HEK293 (cell line): ENCODE data around the gene FBXO3.
"Not testable (repeated sequence)": the region's sequence is repeated elsewhere in the genome, so short reads cannot be mapped to it uniquely, and the experiment has no call there.

Experiments
- CTCF ChIA-PET: fragments of 350-600 bp; formaldehyde crosslinking; extraction: SDS; loops from one replicate; lab custom pipeline; 2021; ENCODE audit warnings: antibody characterized with exemption; lab: Yijun Ruan, JAX
- POLR2A ChIA-PET: fragments of 300-600 bp; formaldehyde crosslinking; extraction: SDS; loops from one replicate; lab custom pipeline; 2020; ENCODE audit warnings: antibody characterized with exemption, inconsistent platforms; lab: Yijun Ruan, JAX
- H3K27ac ChIP-seq: fragments of 200-500 bp; sonication (Bioruptor generic); 2 replicates; pipeline ENCODE4 v1.5.1; 2014; ENCODE audit warnings: low read depth, low read length, control low read depth, inconsistent platforms; ENCODE audit errors: extremely low read depth
- H3K36me3 ChIP-seq, 2 experiments: fragments of 200-500 bp in 1 of 2; sonication (Bioruptor generic) in 1 of 2; 1 replicate in 1 of 2; 2 replicates in 1 of 2; pipeline ENCODE4 v1.5.1; 2014 to 2017; ENCODE audit warnings: inconsistent platforms in 2 of 2, low read length in 2 of 2; ENCODE audit not compliant: control insufficient read depth in 2 of 2, insufficient read depth in 1 of 2
- H3K4me1 ChIP-seq: fragments of 200-500 bp; sonication (Bioruptor generic); 2 replicates; pipeline ENCODE4 v1.5.1; 2014; ENCODE audit warnings: mild to moderate bottlenecking, low read length, inconsistent platforms; ENCODE audit not compliant: control insufficient read depth, insufficient read depth
- H3K4me3 ChIP-seq: 2 replicates; pipeline ENCODE4 v1.5.1; 2011; ENCODE audit warnings: low read depth, mild to moderate bottlenecking, control low read depth, low read length, moderate library complexity
- H3K9me3 ChIP-seq: fragments of 200-500 bp; sonication (Bioruptor generic); 2 replicates; pipeline ENCODE4 v1.5.1; 2014; ENCODE audit warnings: low read depth, low read length, inconsistent platforms; ENCODE audit not compliant: control insufficient read depth, insufficient read depth
- GLI2 ChIP-seq: fragments of 450-650 bp; formaldehyde crosslinking; IDR thresholded peaks from 2 replicates; pipeline ENCODE4; 2017; ENCODE audit warnings: missing biosample characterization, missing genetic modification characterization, low read depth, borderline replicate concordance
- MZF1 ChIP-seq: fragments of 450-650 bp; formaldehyde crosslinking; IDR thresholded peaks from 2 replicates; pipeline ENCODE4 v1.5.1; 2017; ENCODE audit warnings: missing biosample characterization, missing genetic modification characterization, borderline replicate concordance
- PRDM1 ChIP-seq: fragments of 450-650 bp; formaldehyde crosslinking; IDR thresholded peaks from 2 replicates; pipeline ENCODE4; 2016; ENCODE audit warnings: missing biosample characterization, missing genetic modification characterization
- ZFHX2 ChIP-seq: fragments of 450-650 bp; formaldehyde crosslinking; conservative IDR thresholded peaks from 2 replicates; pipeline ENCODE4 v1.5.1; 2016; ENCODE audit warnings: missing biosample characterization, missing genetic modification characterization
- ZNF133 ChIP-seq: fragments of 450-650 bp; formaldehyde crosslinking; IDR thresholded peaks from 2 replicates; pipeline ENCODE4 v1.5.1; 2016; ENCODE audit warnings: missing biosample characterization, missing genetic modification characterization
- ZNF223 ChIP-seq: fragments of 450-650 bp; formaldehyde crosslinking; IDR thresholded peaks from 2 replicates; pipeline ENCODE4 v1.5.1; 2016; ENCODE audit warnings: missing biosample characterization, missing genetic modification characterization
- ZNF449 ChIP-seq: fragments of 450-650 bp; formaldehyde crosslinking; IDR thresholded peaks from 2 replicates; pipeline ENCODE4 v1.5.1; 2017; ENCODE audit warnings: missing biosample characterization, mild to moderate bottlenecking, missing genetic modification characterization, moderate library complexity
- ZNF513 ChIP-seq: fragments of 450-650 bp; IDR thresholded peaks from 2 replicates; pipeline ENCODE4 v1.5.1; 2018; ENCODE audit warnings: missing biosample characterization, missing genetic modification characterization
- ZNF530 ChIP-seq: fragments of 450-650 bp; formaldehyde crosslinking; IDR thresholded peaks from 2 replicates; pipeline ENCODE4 v1.5.1; 2016; ENCODE audit warnings: low read depth, missing biosample characterization, missing genetic modification characterization
- TF ChIP-seq, protein P1 (sequence below): fragments of 450-650 bp; formaldehyde crosslinking; IDR thresholded peaks from 2 replicates; pipeline ENCODE4 v1.5.1; 2016; ENCODE audit warnings: missing biosample characterization, missing genetic modification characterization
- TF ChIP-seq, protein P2 (sequence below): fragments of 450-650 bp; formaldehyde crosslinking; IDR thresholded peaks from 2 replicates; pipeline ENCODE4 v1.5.1; 2017; ENCODE audit warnings: missing biosample characterization, missing genetic modification characterization

The FBXO3 gene

DNA sequence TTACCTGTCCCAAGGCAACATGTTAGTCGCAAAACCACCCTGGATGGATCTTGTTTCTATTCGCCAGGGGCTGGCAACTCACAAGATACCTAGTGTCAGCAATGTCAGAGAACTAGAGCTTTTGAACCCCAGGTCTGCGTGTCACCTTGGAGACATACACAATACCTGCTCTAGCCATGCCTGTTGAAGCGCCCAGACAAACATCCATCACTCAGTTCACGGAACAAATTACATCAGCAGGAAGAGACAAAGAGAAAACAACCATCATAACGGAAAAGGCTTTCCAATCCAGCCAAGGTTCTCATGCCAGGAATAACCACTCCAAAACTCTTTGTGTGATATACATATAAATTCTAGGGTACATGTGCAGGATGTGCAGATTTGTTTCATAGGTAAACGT, 40.3 kb downstream of the FBXO3 start:
- Histone ChIP-seq H3K9me3 (no peaks in the 10 kb centered on the region), H3K4me1 (no peaks in the 10 kb centered on the region), H3K27ac (no peak overlapping the region), H3K36me3 (peaks cover 0 to 15% of the 10 kb centered on the region in 2 experiments; a peak in 1 of 3 replicates), H3K4me3 (no peak overlapping the region)
- CTCF ChIA-PET = interaction anchor here (0.9 to 1.1 kb wide), 3 partner anchors 10 to 32 kb away, joined by 3 to 4 read pairs (median 3); no protein-coding TSS in a partner anchor
- no peak for TF ChIP-seq ZNF449 (tag by site-specific recombination)
- TF ChIP-seq ZNF513 (tag by site-specific recombination) = no peak
- no peak for TF ChIP-seq GLI2 (tag by site-specific recombination)
- POLR2A ChIA-PET = interaction anchor here (0.5 kb wide), 1 partner anchor 24 kb away, joined by 3 read pairs; no protein-coding TSS in a partner anchor

GRCh38 chr11:33731723-33732531, 42.4 kb downstream of the FBXO3 start:
- TF ChIP-seq MZF1 (peak; percentile 18; the same call in 1 of the 2 replicates), ZNF223 (tag by site-specific recombination) (no peak), PRDM1 (no peak), ZNF133 (tag by site-specific recombination) (0 out of 2 replicates have a peak, but pooled peaks have one; percentile 25), ZFHX2 (peak; percentile 46)
- TF ChIP-seq, protein P1, sequence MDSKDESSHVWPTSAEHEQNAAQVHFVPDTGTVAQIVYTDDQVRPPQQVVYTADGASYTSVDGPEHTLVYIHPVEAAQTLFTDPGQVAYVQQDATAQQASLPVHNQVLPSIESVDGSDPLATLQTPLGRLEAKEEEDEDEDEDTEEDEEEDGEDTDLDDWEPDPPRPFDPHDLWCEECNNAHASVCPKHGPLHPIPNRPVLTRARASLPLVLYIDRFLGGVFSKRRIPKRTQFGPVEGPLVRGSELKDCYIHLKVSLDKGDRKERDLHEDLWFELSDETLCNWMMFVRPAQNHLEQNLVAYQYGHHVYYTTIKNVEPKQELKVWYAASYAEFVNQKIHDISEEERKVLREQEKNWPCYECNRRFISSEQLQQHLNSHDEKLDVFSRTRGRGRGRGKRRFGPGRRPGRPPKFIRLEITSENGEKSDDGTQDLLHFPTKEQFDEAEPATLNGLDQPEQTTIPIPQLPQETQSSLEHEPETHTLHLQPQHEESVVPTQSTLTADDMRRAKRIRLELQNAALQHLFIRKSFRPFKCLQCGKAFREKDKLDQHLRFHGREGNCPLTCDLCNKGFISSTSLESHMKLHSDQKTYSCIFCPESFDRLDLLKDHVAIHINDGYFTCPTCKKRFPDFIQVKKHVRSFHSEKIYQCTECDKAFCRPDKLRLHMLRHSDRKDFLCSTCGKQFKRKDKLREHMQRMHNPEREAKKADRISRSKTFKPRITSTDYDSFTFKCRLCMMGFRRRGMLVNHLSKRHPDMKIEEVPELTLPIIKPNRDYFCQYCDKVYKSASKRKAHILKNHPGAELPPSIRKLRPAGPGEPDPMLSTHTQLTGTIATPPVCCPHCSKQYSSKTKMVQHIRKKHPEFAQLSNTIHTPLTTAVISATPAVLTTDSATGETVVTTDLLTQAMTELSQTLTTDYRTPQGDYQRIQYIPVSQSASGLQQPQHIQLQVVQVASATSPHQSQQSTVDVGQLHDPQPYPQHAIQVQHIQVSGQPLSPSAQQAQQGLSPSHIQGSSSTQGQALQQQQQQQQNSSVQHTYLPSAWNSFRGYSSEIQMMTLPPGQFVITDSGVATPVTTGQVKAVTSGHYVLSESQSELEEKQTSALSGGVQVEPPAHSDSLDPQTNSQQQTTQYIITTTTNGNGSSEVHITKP (tag by site-specific recombination) = peak; percentile 58
- no peaks in the 10 kb centered on the region for H3K4me1 ChIP-seq
- ChIA-PET CTCF (no interaction called here), POLR2A (no interaction called here)
- H3K36me3 ChIP-seq = peaks cover 0 to 15% of the 10 kb centered on the region in 2 experiments; a peak in 1 of 3 replicates
- no peaks in the 10 kb centered on the region for H3K9me3 ChIP-seq
- H3K4me3 ChIP-seq = no peak overlapping the region
- H3K27ac ChIP-seq = no peak overlapping the region

DNA sequence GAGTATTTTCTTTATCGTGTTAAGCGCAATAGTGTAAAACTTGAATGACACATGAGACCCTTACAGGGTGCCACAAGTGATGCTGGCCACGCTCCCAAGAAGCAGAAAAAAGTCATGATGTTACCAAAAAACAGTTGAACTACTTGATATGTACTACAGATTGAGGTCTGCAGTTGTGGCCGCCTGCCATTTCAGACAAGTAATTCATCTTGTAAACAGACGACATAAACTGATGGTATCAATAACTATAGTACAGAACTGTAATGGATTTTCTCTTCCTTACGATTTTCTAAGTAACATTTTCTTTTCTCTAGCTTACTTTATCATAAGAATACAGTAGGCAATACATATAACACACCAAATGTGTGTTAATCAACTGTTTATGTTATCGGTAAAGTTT, 43.6 kb downstream of the FBXO3 start:
- POLR2A ChIA-PET = interaction anchor here (1.4 kb wide), 1 partner anchor 14 kb away, joined by 3 read pairs; no protein-coding TSS in a partner anchor
- Histone ChIP-seq H3K36me3 (peaks cover 0 to 15% of the 10 kb centered on the region in 2 experiments; a peak in 1 of 3 replicates), H3K27ac (no peak overlapping the region), H3K9me3 (no peaks in the 10 kb centered on the region), H3K4me1 (no peaks in the 10 kb centered on the region), H3K4me3 (no peak overlapping the region)
- TF ChIP-seq ZNF530 = no peak
- TF ChIP-seq, protein P2, sequence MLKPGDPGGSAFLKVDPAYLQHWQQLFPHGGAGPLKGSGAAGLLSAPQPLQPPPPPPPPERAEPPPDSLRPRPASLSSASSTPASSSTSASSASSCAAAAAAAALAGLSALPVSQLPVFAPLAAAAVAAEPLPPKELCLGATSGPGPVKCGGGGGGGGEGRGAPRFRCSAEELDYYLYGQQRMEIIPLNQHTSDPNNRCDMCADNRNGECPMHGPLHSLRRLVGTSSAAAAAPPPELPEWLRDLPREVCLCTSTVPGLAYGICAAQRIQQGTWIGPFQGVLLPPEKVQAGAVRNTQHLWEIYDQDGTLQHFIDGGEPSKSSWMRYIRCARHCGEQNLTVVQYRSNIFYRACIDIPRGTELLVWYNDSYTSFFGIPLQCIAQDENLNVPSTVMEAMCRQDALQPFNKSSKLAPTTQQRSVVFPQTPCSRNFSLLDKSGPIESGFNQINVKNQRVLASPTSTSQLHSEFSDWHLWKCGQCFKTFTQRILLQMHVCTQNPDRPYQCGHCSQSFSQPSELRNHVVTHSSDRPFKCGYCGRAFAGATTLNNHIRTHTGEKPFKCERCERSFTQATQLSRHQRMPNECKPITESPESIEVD = peak; percentile 68
- CTCF ChIA-PET = no interaction called here

DNA sequence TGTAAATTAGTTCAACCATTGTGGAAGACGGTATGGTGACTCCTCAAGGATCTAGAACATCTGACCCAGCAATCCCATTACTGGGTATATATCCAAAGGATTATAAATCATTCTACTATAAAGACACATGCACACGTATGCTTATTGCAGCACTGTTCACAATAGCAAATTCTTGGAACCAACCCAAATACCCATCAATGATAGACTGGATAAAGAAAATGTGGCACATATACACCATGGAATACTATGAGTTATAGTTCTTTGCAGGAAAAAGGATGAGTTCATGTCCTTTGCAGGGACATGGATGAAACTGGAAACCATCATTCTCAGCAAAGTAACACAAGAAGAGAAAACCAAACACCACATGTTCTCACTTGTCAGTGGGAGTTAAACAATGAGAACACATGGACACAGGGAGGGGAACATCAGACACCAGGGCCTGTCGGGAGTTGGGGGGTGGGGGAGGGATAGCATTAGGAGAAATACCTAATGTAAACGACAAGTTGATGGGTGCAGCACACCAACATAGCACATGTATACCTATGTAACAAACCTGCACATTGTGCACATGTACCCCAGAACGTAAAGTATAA, 45.2 kb downstream of the FBXO3 start:
- H3K9me3 ChIP-seq, POLR2A ChIA-PET, H3K4me3 ChIP-seq, H3K4me1 ChIP-seq, H3K27ac ChIP-seq, CTCF ChIA-PET: not testable (repeated sequence)
- peaks cover 0 to 15% of the 10 kb centered on the region in 2 experiments; a peak in 1 of 3 replicates for H3K36me3 ChIP-seq

DNA sequence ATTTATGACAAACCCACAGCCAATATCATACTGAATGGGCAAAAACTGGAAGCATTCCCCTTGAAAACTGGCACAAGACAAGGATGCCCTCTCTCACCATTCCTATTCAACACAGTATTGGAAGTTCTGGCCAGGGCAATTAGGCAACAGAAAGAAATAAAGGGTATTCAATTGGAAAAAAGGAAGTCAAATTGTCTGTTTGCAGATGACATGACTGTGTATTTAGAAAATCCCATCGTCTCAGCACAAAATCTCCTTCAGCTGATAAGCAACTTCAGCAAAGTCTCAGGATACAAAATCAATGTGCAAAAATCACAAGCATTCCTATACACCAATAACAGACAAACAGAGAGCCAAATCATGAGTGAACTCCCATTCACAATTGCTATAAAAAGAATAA, 46.8 kb downstream of the FBXO3 start:
- POLR2A ChIA-PET, H3K4me1 ChIP-seq, H3K4me3 ChIP-seq, H3K9me3 ChIP-seq, H3K36me3 ChIP-seq, H3K27ac ChIP-seq: not testable (repeated sequence)
- CTCF ChIA-PET = interaction anchor here (0.6 to 2.2 kb wide), 4 partner anchors 9 to 342 kb away, joined by 3 to 6 read pairs (median 5); partner anchors contain the start of gene CD59
